Measurements from ENCODE around the gene ETV6.
A peak's percentile ranks its signal among the peaks of the same experiment; 100 is the strongest.

The ETV6 gene

DNA sequence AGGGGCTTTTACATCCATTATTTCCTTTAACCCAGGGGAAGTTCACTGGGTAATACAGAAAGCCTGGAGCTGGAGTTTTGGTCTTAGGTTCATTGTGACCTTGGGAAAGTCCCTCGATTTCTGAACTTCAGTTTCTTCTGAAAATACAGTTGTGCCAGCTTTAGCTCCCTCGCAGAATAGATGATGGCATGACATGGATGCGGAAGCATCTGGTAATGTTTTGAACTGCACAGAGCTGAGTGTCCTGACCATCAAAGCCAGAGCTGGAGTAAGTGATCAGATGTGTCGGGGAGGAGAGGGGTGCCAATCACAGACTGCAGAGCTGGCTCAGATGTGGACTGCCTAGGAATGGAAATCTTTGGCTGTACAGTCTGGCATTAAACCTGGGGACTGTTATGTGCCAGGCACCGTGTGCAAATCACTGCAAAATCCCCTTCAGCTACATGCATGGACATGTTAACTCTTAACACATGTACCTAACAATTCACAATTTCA, 180.9 kb downstream of the ETV6 start:
- DNase-seq (ENCODE audit: low spot score), result no peak

DNA sequence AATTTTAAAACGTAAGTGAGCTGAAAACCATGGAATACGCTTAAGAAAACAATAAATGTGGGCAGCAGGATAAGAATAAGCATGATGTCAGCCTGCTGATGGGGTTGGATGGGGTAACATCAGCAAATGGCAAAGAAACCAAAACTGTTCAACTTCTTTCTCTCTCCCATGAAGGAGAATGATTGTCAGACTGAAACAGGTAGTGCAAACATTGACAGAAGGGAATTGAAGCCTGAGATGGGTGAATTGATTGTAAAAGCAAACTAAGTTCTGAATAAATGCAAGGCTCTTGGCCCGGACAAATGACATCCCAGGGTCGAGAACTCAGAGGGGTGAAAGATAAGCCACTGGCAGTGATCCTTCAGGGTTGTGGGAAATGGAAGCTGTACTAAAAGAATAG, 182.6 kb downstream of the ETV6 start:
- DNase-seq (ENCODE audit: low spot score), result no peak

DNA sequence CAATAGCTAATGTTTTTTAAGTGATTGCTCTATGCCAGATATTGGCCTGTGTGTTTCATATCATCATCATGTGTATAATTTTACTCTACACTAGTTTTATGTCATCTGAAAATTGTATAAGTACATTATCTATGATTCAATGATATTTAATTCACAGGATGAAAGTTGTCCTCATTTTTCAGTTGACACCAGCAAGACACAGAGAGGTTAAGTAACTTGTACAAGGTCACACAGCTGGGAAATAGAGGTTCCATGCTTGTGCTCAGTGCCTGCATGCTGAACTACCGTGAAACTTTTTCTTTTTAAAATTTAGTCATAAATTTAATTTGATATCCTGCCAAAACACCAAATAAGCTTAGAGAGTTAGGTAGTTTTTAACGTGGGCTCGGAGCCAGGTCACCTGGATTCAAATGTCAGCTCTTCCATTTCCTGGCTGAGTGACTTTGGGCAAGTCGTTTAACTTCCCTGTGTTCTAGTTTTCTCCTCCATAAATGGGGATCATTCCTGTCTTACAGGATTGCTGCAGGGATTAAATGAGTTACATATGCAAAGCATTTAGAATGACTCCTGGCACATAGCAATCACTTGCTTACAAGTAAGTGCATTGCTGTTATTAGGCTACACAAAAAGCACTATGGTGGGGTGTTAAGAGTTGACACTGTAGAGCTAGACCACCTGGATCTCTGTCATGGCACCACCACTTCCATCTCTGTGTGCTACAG, 183.9 kb downstream of the ETV6 start:
- no peak for DNase-seq (ENCODE audit: low spot score)

DNA sequence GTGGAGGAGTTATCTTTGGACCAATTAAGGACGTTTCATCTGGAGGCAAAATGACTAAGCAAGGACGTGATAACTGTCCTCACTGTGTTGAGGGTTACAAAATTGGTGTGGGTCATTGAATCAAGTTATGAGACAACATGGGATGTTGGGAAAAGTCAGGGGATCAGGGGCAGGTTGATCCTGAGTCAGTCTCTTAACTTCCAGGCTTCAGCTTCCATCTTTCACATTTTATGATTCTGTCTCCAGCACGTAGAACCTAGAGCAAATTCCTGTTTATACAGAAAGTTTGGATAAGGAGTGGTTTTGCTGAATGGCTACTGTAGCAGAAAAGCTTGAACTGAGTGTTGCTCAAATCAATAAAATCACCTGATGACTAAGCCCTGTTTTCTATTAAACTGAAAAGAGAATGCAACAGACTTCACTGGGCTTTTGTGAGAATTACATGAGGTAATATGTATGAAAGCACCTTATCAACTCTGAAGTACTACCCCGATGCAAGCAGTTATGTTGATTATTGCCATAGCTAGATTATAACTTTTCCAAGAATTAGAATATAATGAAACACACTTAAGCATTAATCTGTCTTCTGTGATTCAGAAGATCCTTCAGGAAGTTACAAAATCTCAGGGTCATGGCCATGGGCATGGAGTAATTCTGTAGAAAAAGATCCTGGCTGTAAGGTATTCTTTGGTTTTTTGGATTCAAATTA, 184.8 kb downstream of the ETV6 start:
- DNase-seq (ENCODE audit: low spot score), result no peak

DNA sequence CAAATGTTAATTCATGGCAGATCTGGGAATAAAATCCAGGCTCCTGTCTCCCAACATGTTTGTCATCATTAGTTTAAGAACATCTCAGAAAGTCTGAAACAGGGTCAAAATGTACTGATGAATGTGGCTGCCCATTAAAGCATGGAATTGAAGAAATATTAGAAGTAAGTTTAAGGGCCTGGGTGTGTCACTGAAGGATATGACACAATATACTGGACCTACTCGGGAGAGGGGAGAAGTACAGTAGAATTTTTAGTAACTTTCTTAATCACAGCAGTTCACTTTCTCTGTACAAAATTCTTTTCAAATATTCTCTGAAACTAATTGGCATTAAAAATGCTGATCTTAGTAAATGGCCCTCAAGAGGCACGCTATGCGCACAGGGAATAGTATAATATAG, 185.5 kb downstream of the ETV6 start:
- DNase-seq (ENCODE audit: low spot score), result no peak

DNA sequence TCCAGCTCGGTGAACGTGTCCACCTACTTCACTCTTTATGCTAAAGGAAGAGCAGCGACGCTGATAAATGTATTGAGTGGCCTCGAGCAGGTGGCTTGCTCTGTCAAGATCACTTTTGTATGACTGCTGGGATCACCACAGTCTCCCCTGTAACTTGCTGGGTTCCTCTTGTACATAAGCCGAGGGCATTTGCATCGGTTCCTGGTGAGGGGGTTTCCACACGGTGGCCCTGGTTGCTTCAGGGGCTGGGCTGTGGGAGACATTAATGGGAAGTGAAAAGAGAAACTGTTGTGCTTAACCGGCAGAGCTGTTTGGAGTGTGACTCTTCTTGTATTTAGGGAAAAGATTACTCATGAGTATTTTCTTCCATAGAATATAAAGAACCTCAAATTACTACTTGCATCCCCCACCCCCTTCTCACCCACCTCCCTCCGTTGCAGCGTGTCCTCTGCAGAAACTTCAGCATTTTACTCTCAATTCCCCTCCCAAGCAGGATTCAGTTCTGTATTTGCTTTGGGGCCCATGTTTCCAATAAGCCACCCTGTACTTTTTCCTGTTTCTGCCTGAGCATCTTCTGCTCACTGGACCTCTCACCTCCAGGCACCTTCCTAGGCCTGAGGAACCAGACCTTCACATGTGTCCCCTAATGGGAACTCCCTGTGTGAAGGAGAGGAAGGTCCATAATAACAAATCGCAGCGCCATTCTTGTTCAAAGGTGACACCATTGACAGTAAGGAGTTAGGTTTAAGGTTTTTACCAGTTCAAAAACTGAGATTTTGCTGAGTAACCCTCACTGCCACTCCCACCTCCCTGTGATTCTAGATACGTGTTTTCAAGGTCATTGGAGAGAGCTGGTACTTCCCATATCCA, 187.0 kb downstream of the ETV6 start:
- no peak for DNase-seq (ENCODE audit: low spot score)

DNA sequence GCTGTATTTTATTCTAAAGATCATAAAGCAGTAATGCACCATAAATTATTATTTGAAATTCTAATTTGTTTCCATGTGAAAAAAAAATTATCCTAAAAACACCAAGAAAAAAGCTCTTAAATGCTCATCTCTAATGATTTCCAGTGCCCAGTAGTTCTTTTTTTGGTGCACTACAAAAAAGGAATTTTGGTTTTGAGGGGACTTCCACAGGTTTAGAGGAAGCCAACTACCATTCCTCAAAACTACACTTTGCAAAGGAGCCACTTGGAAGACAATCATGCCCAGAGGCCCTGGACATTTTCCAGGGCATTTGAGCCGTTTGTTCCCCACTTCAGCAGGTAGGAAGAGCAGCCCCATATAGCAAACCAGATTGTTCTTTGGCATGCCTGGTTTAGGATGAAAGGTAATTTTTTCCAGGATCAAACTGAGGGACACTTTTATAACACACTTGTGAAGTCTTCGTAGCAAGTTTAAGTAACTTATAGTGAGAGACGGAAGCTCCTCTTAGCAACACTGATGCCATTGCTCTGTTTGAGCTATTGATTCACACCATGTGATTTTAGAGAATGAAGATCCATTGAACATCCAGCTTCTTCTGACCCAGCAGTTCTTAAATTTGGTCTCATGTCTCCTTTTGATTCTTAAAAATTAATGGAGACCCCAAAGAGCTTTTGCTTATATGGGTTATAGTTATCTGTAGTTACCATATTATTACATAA, 187.9 kb downstream of the ETV6 start:
- no peak for DNase-seq (ENCODE audit: low spot score)

DNA sequence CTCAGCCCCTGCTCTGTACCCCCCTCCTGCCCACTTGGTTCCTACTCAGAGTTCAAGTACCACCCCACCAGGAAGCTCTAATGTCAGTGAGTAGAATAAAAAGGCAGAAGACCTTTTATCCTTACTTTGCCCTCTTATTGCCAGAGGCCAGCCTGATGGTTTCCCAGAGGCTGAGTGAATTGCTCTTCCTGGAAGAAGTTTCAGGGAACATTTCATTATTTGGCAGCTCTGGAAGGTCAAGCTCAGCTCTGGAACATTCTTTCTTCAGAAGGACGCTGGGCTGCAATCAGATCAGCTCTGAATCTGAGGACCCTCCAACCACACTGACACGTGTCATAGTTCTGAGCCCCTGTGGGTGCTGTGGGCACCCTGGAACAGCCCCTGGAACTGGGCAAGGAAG, 188.9 kb downstream of the ETV6 start:
- no peak for DNase-seq (ENCODE audit: low spot score)

DNA sequence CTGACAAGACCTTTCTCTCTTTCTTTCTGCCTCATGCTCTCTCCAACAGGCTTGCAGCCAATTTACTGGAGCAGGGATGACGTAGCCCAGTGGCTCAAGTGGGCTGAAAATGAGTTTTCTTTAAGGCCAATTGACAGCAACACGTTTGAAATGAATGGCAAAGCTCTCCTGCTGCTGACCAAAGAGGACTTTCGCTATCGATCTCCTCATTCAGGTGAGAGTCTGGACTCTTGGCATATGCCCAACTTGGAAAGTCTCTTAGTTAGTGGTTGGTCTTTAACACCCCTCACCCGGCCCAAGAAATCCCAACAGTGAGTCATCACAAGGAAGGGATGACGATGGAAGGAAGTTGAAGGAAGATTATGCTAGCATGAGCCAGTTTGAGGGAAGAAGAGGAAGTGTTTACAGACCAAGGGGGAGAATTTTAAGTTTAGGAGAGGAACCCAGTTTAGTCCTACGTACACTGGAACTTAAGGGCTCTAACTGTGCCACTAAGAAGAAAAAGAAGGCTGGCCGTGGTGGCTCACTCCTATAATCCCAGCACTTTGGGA, 189.7 kb downstream of the ETV6 start:
- peak; percentile 86 for DNase-seq (ENCODE audit: low spot score)

DNA sequence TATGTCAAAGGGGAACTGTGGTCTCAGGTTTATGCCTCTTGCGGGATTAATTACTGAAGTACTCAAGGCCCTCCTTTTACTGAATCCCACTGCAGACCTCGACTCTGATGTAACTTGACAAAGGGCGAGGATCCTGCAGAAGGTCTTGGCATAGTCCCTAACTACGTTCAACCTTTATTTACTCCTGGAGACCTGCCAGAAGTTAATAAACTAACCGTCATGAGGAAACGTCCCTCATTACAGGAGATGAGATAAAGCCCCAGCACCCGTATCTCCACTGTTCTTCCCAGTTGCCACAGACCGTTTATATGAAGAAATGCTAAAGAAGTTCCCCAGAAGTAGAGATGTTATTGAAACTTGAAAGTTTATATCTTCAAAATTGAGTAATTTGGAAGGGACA, 190.9 kb downstream of the ETV6 start:
- DNase-seq (ENCODE audit: low spot score), result peak; percentile 87

DNA sequence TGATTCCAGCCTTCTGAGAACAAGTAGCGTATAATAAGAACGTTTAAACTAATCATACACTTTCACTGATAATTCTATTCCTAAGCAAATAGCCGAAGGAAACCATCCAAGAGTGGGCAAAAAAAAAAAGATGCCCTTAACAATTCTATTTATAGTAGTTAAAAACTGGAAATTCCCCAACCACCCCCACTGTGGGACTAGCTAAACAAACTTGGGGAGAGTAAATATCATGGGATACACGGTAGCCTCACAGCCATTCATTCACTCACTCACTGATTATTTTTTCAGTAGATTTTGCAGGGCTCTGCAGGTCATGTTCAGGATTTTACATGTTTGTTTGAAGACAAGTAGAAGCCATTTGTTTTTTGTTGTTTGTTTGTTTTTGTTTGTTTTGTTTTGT, 197.0 kb downstream of the ETV6 start:
- no peak for DNase-seq (ENCODE audit: low spot score)

DNA sequence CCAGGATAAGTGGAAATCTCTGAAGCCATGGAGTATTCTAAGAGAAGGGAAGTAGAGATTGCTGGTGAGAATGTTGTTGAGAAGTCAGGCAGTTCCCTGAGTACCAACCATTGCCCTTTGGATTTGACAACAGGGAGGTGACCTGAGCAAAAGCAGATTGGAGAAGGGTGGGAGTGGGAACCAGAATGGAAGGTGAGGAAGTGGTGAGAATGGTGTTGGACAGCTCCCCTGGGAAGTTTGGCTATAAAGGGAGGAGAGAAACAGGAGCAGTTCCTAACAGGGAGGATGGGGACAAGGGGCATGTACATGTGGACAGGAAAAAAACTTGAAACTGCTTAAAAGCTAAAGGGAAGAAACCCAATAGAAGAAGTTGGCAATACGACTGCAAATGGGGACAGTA, 198.1 kb downstream of the ETV6 start:
- no peak for DNase-seq (ENCODE audit: low spot score)

DNA sequence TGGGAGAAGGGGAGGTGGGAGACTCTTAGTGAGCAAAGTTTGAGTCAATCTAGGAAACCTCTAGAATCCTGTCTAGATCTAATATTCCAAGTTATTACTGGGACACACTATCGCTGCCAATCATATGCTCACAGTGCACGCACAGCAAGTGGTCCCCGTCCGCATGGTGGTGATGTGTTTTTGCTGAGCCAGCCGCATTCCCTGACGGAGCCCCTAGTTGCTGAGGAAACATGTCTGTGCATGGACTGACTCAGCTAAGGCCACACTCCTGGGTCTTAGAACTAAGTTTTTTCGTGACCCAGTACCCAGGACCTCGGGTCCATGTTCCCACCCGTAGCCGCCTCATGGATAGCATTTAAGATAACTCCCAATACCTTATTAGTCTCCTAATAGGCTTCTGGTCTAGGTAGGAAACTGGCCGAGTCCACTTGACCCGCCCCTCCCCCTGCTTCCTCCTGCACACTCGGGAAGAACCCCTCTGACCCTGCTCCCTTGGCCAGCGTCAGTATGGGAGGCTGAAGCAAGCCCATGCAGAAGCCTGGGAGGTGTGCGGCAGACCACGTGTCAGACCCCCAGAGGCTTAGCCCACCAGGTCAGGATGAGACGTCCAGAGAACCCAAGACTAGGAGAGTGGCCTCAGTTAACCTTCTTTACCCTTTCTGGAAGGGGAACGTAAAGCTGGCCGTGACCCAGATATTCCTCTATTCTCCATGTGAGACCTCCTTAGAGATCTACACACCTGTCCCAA, 200.5 kb downstream of the ETV6 start:
- no peak for DNase-seq (ENCODE audit: low spot score)

DNA sequence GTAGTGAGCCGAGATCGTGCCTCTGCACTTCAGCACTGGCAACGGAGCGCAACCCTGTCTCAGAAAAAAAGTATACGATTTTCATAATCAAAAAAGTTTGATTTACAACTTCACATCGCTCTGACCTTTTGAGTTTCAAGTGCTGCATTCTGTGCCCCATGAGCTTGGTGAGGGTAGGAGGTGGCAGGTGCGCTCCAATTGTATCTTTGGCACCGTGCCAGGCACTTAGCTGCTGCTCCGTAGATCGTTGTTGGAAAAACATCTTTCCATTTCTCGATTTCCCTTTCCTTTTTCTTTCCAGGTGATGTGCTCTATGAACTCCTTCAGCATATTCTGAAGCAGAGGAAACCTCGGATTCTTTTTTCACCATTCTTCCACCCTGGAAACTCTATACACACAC, 203.7 kb downstream of the ETV6 start:
- DNase-seq (ENCODE audit: low spot score), result no peak

DNA sequence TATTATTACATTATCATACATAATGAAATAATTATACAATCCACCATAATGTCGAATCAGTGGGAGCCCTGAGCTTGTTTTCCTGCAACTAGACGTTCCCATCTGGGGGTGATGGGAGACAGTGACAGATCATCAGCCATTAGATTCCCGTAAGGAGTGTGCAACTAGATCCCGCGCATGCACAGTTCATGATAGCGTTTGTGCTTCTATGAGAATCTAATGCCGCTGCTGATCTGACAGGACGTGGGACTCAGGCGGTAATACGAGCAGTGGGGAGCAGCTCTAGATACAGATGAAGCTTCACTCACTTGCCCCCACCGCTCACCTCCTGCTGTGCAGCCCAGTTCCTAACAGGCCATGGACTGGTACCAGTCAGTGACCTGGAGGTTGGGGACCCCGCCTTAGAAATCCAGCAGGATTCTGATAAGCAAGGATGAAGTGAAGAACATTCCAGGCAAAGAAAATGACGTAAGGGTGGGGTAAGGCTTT, 204.6 kb downstream of the ETV6 start:
- DNase-seq (ENCODE audit: low spot score), result no peak

DNA sequence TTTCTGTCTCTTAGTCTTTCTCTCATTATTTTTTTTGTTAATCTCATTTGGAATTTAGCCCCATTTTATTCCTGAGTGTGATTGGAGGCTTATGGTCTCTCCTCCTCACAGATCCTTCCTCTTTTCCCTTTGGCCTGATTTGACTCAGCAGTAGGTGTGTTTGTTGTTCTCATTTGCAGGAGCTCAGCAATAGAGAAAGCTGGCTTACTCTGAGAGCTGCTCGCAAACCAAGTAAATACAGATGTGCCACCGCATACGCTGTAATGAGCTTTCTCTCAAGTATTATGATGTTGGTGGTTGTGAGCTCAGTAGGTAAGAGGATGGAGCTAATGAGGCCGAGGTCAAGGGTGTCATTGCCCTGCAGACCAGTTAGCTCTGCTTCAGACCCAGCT, 206.5 kb downstream of the ETV6 start:
- DNase-seq (ENCODE audit: low spot score), result no peak

DNA sequence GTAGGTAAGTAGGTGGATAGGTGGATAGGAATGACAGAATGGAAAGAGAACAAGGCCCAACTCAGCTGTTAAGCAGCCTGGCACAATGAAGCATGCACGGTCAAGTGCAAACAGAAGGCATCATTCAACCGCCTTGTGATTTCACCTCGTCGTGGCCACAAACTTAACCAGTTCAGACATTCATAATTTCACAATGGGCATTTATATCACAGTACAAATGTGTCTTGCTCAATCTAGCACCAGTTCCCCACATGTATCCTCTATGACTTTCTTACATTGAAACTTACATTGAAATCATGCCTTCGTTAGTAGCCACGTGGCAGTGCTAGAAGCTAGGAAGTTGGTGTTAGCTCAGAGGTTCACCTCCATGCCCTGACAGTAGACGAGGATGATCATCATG, 207.5 kb downstream of the ETV6 start:
- DNase-seq (ENCODE audit: low spot score), result no peak

DNA sequence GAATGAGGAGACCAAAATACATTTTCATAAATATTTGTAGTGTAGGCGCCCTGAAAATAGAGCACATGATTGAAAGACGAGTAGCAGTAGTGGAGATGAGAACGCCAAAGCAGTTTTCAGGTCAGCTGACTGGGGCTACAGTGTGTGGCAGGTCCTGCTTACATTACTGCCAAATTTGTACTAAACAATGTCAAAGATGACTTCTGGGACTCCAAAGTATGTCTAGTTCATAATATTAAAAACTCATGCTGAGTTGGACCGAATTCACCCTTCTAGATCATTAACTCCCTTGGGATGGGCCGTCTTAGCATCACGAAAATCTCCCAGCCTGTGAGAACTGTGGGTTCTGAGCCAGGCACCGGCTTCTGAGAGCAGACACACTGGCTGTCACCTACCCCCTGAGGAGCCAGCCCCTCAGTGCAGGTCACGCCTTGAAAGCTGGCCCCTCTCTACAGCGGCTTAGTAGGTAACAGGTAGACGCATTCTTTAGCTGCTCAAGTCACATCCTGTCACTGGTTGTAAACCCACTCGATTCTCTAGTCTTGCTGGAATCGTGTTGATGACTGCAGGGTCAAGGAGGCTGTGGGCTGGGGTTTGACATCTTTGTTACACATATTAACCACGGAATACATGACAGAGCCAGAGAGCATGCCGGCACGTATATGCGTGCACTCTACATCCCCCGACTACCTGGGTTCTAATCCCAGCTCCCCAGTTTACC, 210.4 kb downstream of the ETV6 start:
- DNase-seq (ENCODE audit: low spot score), result no peak

DNA sequence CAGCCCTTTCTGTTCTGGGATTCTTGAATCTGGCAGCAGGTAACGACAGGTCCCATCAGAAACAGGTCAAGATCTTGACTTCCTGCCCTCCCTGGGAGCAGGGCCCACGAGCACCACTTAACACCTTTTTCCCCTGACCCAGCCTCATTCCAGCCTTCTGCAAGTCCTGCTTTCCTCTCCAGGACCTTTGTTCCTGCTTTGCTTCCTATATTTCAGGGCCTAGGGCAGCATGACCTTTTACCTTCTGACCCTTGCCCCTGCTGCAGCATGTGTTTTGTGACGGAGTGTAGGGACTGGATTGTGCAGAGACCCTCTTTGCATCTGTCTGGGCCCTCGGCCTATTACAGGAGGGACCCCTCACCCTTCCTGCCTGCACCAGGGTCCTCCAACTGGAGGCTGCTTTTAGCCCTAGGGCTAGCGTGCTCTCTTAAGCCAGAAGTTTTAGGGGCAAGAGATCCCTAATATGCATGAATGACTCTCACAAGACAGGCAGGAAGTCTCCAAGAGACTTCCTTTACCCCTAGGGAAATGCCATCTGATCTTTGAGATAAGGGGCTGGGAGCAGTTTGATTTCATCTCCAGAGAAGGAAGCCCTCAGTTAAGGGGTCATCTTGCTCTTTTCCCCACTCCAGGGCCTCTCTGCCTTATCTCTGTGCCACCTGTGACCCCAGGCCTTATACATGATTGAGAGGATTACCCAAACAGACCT, 211.8 kb downstream of the ETV6 start:
- no peak for DNase-seq (ENCODE audit: low spot score)

All from LoVo (cell line).